GM23338 (cell line): ENCODE results near the gene GARS1. TPM values are rescaled to one million over a fixed set of nuclear protein-coding genes. Genes with fewer than 3 reads are reported as not detected.
A peak's percentile ranks its signal among the peaks of the same experiment; 100 is the strongest.

ENCODE experiments used
- ATAC-seq: fragments of 200-7000 bp; cut with Tn5 transposase; 3 replicates; pipeline ENCODE4 v1.9.1; 2020
- DNase-seq: peaks from one replicate; pipeline ENCODE4 v3.0.0-alpha.2; 2015; ENCODE audit warnings: low spot score
- H2AFZ ChIP-seq: fragments of 200-600 bp; sonication (generic); 2 replicates; pipeline ENCODE4 v1.8.0; 2016; ENCODE audit warnings: antibody characterized with exemption, mild to moderate bottlenecking, moderate library complexity
- H3F3A ChIP-seq: fragments of 200-600 bp; sonication (generic); replicated peaks from 2 replicates; pipeline ENCODE4 v1.8.0; 2017; ENCODE audit warnings: antibody characterized with exemption, mixed run types, low read depth
- H3K27ac ChIP-seq: fragments of 200-600 bp; sonication (generic); 2 replicates; pipeline ENCODE4 v1.6.1; 2016; ENCODE audit warnings: low read depth
- H3K27me3 ChIP-seq: fragments of 200-600 bp; sonication (generic); 2 replicates; pipeline ENCODE4 v1.8.0; 2016; ENCODE audit warnings: mild to moderate bottlenecking, mixed run types, moderate library complexity; ENCODE audit not compliant: insufficient read depth
- H3K36me3 ChIP-seq: fragments of 200-600 bp; sonication (generic); 2 replicates; pipeline ENCODE4 v1.8.0; 2016; ENCODE audit warnings: mild to moderate bottlenecking; ENCODE audit not compliant: insufficient read depth
- H3K4me1 ChIP-seq: fragments of 200-600 bp; sonication (generic); 2 replicates; pipeline ENCODE4 v1.8.0; 2016; ENCODE audit warnings: mild to moderate bottlenecking, moderate library complexity; ENCODE audit not compliant: insufficient read depth
- H3K4me2 ChIP-seq: fragments of 200-600 bp; sonication (generic); 2 replicates; pipeline ENCODE4 v1.7.1; 2017; ENCODE audit warnings: mixed run types
- H3K4me3 ChIP-seq: fragments of 200-600 bp; sonication (generic); 2 replicates; pipeline ENCODE4 v1.6.1; 2016; ENCODE audit warnings: mixed run types
- H3K79me2 ChIP-seq: fragments of 200-600 bp; sonication (generic); replicated peaks from 2 replicates; pipeline ENCODE4 v1.8.0; 2017; ENCODE audit warnings: mild to moderate bottlenecking; ENCODE audit not compliant: insufficient read depth
- H3K9me2 ChIP-seq: fragments of 200-600 bp; sonication (generic); 2 replicates; pipeline ENCODE4 v1.8.0; 2017; ENCODE audit not compliant: insufficient read depth
- H4K20me1 ChIP-seq: fragments of 200-600 bp; sonication (generic); replicated peaks from 2 replicates; pipeline ENCODE4 v1.8.0; 2017; ENCODE audit warnings: mild to moderate bottlenecking; ENCODE audit not compliant: insufficient read depth
- H3K27ac Mint-ChIP-seq: 2 replicates; pipeline ENCODE4 v1.8.0; 2020; ENCODE audit warnings: inconsistent platforms, mild to moderate bottlenecking, moderate library complexity, mixed read lengths
- H3K27me3 Mint-ChIP-seq: 3 replicates; pipeline ENCODE4 v1.8.0; 2022; ENCODE audit warnings: low read depth, mild to moderate bottlenecking, moderate library complexity, mixed read lengths, inconsistent platforms; ENCODE audit not compliant: insufficient read depth, poor library complexity
- H3K36me3 Mint-ChIP-seq: 3 replicates; pipeline ENCODE4 v1.8.0; 2021; ENCODE audit warnings: low read depth, mild to moderate bottlenecking, inconsistent platforms, moderate library complexity, mixed read lengths
- H3K4me1 Mint-ChIP-seq: 3 replicates; pipeline ENCODE4 v1.8.0; 2020; ENCODE audit warnings: mild to moderate bottlenecking, inconsistent platforms, mixed read lengths
- H3K4me3 Mint-ChIP-seq: 3 replicates; pipeline ENCODE4 v1.8.0; 2021; ENCODE audit warnings: moderate library complexity, mild to moderate bottlenecking, inconsistent platforms, mixed read lengths
- H3K9me3 Mint-ChIP-seq: 3 replicates; pipeline ENCODE4 v1.8.0; 2020; ENCODE audit warnings: moderate library complexity, mild to moderate bottlenecking, inconsistent platforms, mixed read lengths
- EZH2 ChIP-seq: fragments of 200-600 bp; sonication (generic); IDR thresholded peaks from one replicate; pipeline ENCODE4 v1.8.0; 2017; ENCODE audit warnings: antibody characterized with exemption, mild to moderate bottlenecking, low read depth; ENCODE audit not compliant: unreplicated experiment
- EZH2phosphoT487 ChIP-seq: fragments of 200-600 bp; sonication (generic); IDR thresholded peaks from one replicate; pipeline ENCODE4 v1.8.1; 2018; ENCODE audit warnings: antibody characterized with exemption; ENCODE audit not compliant: unreplicated experiment
- JUNB ChIP-seq: IDR thresholded peaks from one replicate; pipeline ENCODE4 v1.6.1; 2016; ENCODE audit warnings: antibody characterized with exemption; ENCODE audit not compliant: unreplicated experiment
- NANOG ChIP-seq: IDR thresholded peaks from 2 replicates; pipeline ENCODE4 v1.6.1; 2016; ENCODE audit warnings: antibody characterized with exemption, borderline replicate concordance
- POLR2AphosphoS5 ChIP-seq: IDR thresholded peaks from 2 replicates; pipeline ENCODE4 v1.6.1; 2016; ENCODE audit warnings: antibody characterized with exemption, low read depth
- STAT1 ChIP-seq: IDR thresholded peaks from one replicate; pipeline ENCODE4 v1.6.1; 2016; ENCODE audit warnings: antibody characterized with exemption; ENCODE audit not compliant: unreplicated experiment
- ZNF114 ChIP-seq: fragments of 250-450 bp; sonication (Bioruptor Pico); IDR thresholded peaks from 2 replicates; pipeline ENCODE4 v1.5.0; 2020; ENCODE audit warnings: mild to moderate bottlenecking, moderate library complexity
- ZNF331 ChIP-seq: fragments of 250-450 bp; sonication (Bioruptor Pico); IDR thresholded peaks from 2 replicates; pipeline ENCODE4 v1.5.0; 2020; ENCODE audit warnings: low read depth, mild to moderate bottlenecking, moderate library complexity
- polyA plus RNA-seq: library from polyadenylated mRNA; unstranded; fragments of >200 nt; fragmentation: Nextera tagmentation; extraction: Ambion mirVana; gene quantifications from 2 replicates; pipeline ENCODE4 v1.2.1, GENCODE V29; 2016
- total RNA-seq: library from RNA; depleted of rRNA; stranded (reverse); fragments of >200 nt; shearing (Covaris generic); gene quantifications from 2 replicates; pipeline ENCODE4 v1.2.3, GENCODE V29; 2014
- TF ChIP-seq, protein P1 (sequence below): fragments of 250-450 bp; sonication (Bioruptor Pico); IDR thresholded peaks from 2 replicates; pipeline ENCODE4 v1.5.0; 2020; ENCODE audit warnings: mild to moderate bottlenecking, moderate library complexity
- TF ChIP-seq, protein P2 (sequence below), 2 experiments: fragments of 200-600 bp in 1 of 2; sonication (generic) in 1 of 2; conservative IDR thresholded peaks; 2 replicates each; pipeline versions ENCODE4 v1.5.1 to v1.6.1; 2016 to 2017; ENCODE audit warnings: antibody characterized with exemption in 2 of 2, low read depth in 2 of 2, mild to moderate bottlenecking in 2 of 2, moderate library complexity in 1 of 2

GARS1 gene
- total and polyA plus RNA-seq, 2 experiments from 2014 or later = 207 to 241 TPM

DNA sequence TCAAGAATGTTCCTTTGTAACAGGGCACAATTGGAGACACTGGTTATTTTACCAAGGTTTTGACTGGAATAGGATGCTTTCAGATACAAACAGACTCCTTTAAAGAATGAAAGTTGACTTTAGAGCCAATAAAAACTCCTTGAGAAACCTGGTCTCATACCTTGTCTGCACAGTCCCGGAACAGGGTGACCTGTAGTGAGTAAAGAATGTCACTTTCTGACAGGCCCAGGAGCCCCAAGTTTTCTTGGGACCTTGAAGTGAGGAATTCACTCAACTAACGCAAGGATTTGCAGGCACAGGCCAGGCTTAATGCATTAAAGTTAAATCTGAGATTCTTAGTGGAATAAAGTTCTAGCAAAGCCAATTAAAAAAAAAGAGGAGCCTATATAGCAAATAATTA lies 11.5 kb upstream of the GARS1 start (continued):
- TF ChIP-seq, protein P1, sequence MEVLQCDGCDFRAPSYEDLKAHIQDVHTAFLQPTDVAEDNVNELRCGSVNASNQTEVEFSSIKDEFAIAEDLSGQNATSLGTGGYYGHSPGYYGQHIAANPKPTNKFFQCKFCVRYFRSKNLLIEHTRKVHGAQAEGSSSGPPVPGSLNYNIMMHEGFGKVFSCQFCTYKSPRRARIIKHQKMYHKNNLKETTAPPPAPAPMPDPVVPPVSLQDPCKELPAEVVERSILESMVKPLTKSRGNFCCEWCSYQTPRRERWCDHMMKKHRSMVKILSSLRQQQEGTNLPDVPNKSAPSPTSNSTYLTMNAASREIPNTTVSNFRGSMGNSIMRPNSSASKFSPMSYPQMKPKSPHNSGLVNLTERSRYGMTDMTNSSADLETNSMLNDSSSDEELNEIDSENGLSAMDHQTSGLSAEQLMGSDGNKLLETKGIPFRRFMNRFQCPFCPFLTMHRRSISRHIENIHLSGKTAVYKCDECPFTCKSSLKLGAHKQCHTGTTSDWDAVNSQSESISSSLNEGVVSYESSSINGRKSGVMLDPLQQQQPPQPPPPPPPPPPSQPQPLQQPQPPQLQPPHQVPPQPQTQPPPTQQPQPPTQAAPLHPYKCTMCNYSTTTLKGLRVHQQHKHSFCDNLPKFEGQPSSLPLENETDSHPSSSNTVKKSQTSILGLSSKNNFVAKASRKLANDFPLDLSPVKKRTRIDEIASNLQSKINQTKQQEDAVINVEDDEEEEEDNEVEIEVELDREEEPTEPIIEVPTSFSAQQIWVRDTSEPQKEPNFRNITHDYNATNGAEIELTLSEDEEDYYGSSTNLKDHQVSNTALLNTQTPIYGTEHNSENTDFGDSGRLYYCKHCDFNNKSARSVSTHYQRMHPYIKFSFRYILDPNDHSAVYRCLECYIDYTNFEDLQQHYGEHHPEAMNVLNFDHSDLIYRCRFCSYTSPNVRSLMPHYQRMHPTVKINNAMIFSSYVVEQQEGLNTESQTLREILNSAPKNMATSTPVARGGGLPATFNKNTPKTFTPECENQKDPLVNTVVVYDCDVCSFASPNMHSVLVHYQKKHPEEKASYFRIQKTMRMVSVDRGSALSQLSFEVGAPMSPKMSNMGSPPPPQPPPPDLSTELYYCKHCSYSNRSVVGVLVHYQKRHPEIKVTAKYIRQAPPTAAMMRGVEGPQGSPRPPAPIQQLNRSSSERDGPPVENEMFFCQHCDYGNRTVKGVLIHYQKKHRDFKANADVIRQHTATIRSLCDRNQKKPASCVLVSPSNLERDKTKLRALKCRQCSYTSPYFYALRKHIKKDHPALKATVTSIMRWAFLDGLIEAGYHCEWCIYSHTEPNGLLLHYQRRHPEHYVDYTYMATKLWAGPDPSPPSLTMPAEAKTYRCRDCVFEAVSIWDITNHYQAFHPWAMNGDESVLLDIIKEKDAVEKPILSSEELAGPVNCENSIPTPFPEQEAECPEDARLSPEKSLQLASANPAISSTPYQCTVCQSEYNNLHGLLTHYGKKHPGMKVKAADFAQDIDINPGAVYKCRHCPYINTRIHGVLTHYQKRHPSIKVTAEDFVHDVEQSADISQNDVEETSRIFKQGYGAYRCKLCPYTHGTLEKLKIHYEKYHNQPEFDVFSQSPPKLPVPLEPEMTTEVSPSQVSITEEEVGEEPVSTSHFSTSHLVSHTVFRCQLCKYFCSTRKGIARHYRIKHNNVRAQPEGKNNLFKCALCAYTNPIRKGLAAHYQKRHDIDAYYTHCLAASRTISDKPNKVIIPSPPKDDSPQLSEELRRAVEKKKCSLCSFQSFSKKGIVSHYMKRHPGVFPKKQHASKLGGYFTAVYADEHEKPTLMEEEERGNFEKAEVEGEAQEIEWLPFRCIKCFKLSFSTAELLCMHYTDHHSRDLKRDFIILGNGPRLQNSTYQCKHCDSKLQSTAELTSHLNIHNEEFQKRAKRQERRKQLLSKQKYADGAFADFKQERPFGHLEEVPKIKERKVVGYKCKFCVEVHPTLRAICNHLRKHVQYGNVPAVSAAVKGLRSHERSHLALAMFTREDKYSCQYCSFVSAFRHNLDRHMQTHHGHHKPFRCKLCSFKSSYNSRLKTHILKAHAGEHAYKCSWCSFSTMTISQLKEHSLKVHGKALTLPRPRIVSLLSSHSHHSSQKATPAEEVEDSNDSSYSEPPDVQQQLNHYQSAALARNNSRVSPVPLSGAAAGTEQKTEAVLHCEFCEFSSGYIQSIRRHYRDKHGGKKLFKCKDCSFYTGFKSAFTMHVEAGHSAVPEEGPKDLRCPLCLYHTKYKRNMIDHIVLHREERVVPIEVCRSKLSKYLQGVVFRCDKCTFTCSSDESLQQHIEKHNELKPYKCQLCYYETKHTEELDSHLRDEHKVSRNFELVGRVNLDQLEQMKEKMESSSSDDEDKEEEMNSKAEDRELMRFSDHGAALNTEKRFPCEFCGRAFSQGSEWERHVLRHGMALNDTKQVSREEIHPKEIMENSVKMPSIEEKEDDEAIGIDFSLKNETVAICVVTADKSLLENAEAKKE (CRISPR knock-in tag) = no peak
- TF ChIP-seq STAT1 (no peak), POLR2AphosphoS5 (no peak), EZH2phosphoT487 (no peak), ZNF331 (CRISPR knock-in tag) (no peak), EZH2 (no peak)
- TF ChIP-seq, protein P2, sequence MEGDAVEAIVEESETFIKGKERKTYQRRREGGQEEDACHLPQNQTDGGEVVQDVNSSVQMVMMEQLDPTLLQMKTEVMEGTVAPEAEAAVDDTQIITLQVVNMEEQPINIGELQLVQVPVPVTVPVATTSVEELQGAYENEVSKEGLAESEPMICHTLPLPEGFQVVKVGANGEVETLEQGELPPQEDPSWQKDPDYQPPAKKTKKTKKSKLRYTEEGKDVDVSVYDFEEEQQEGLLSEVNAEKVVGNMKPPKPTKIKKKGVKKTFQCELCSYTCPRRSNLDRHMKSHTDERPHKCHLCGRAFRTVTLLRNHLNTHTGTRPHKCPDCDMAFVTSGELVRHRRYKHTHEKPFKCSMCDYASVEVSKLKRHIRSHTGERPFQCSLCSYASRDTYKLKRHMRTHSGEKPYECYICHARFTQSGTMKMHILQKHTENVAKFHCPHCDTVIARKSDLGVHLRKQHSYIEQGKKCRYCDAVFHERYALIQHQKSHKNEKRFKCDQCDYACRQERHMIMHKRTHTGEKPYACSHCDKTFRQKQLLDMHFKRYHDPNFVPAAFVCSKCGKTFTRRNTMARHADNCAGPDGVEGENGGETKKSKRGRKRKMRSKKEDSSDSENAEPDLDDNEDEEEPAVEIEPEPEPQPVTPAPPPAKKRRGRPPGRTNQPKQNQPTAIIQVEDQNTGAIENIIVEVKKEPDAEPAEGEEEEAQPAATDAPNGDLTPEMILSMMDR (conservative IDR thresholded peaks at IDR 0.05; ENCODE audit: low read depth in 2 of 2) = no peak

DNA sequence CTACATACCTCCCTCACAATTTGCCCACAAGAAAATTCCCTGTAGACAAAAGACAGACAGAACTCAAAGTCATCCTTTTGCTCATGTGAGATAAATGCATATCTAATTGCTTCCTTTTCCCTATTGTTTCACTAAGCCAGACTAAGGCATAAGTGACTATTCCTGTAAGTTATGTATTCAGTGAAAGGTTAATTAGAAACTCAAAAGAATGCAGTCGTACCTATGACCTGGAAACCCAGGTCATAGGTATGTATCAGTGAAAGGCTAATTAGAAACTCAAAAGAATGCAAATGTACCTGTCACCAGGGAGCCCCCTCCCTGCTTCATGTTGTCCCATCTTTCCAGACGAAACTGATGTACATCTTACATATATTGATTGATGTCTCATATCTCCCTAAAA lies 10.3 kb upstream of the GARS1 start:
- H3K4me2 ChIP-seq = peak overlapping the region; percentile 54; the same call in 1 of the 2 replicates
- no peaks in the 10 kb centered on the region for H3K9me2 ChIP-seq
- H3F3A ChIP-seq = no peaks in the 10 kb centered on the region; the same call in 1 of the 2 replicates
- Mint-ChIP-seq H3K9me3 (peaks cover 45% of the 10 kb centered on the region), H3K27me3 (peaks cover 2% of the 10 kb centered on the region), H3K4me1 (peaks cover 26% of the 10 kb centered on the region), H3K27ac (no peak overlapping the region), H3K4me3 (peak overlapping the region; percentile 34; the same call in 2 of the 3 replicates), H3K36me3 (peaks cover 59% of the 10 kb centered on the region)
- H3K4me3 ChIP-seq = 0 out of 2 replicates have a peak overlapping the region, but pooled peaks have one; percentile 6
- ATAC-seq (peak; percentile 90), DNase-seq (peak; percentile 48)
- peaks cover 23% of the 10 kb centered on the region for H3K4me1 ChIP-seq
- peaks cover 21% of the 10 kb centered on the region; the same call in 1 of the 2 replicates for H3K36me3 ChIP-seq
- no peak overlapping the region for H2AFZ ChIP-seq
- H3K27ac ChIP-seq = no peak overlapping the region
- no peaks in the 10 kb centered on the region for H4K20me1 ChIP-seq
- 0 out of 2 replicates have a peak, but pooled peaks cover 6% of the 10 kb centered on the region for H3K79me2 ChIP-seq
- H3K27me3 ChIP-seq = no peaks in the 10 kb centered on the region
- TF ChIP-seq EZH2 (no peak), NANOG (no peak), EZH2phosphoT487 (no peak), JUNB (no peak), ZNF331 (CRISPR knock-in tag) (no peak), ZNF114 (CRISPR knock-in tag) (no peak)
- TF ChIP-seq, protein P2 (conservative IDR thresholded peaks at IDR 0.05; ENCODE audit: low read depth in 2 of 2) = no peak
